ENCODE measurements around the gene F2. TPM values are rescaled to one million over a fixed set of nuclear protein-coding genes. Genes with fewer than 3 reads are reported as not detected.

The F2 gene
- total and polyA plus RNA-seq, 2 of the 13 experiments (the other 11 are each of a cell fraction or from before 2014, with no cell fraction given): 330 to 801 TPM

DNA sequence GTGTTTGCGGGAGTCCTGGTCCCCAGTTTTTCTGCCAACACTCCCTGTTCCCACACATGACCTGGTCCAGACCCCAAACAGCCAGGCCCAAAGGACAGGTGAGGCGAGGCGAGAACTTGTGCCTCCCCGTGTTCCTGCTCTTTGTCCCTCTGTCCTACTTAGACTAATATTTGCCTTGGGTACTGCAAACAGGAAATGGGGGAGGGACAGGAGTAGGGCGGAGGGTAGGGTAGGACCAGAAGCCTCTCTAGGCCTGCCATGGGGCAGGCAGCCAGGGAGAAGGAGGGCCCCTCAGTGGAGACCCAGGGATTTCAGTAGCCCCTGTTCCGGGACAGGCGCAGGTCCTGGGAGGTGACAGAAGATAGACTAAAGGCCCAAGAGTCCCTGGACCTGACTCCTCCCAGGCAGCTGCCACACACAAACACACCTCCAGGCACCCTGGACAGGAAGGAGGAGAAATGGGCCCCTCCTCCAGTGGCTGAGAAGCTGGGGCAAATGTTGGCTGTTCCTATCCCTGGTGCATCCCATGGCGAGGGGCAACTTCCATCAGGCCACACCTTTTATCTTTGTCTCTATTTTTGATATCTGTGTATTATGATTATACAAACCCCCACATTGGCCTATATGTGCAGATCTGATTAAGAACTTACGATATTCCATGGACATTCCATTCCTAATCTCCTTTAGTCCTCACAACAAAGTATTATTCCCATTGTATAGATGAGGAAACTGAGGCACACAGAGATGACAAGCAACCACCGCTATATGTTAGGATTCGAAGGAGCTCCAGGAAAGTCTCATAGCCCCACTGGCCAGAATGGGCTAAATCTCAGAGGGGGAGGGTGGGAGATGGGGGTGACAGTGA is 626 bp upstream of the F2 start (continued):
- TF ChIP-seq, protein P1, sequence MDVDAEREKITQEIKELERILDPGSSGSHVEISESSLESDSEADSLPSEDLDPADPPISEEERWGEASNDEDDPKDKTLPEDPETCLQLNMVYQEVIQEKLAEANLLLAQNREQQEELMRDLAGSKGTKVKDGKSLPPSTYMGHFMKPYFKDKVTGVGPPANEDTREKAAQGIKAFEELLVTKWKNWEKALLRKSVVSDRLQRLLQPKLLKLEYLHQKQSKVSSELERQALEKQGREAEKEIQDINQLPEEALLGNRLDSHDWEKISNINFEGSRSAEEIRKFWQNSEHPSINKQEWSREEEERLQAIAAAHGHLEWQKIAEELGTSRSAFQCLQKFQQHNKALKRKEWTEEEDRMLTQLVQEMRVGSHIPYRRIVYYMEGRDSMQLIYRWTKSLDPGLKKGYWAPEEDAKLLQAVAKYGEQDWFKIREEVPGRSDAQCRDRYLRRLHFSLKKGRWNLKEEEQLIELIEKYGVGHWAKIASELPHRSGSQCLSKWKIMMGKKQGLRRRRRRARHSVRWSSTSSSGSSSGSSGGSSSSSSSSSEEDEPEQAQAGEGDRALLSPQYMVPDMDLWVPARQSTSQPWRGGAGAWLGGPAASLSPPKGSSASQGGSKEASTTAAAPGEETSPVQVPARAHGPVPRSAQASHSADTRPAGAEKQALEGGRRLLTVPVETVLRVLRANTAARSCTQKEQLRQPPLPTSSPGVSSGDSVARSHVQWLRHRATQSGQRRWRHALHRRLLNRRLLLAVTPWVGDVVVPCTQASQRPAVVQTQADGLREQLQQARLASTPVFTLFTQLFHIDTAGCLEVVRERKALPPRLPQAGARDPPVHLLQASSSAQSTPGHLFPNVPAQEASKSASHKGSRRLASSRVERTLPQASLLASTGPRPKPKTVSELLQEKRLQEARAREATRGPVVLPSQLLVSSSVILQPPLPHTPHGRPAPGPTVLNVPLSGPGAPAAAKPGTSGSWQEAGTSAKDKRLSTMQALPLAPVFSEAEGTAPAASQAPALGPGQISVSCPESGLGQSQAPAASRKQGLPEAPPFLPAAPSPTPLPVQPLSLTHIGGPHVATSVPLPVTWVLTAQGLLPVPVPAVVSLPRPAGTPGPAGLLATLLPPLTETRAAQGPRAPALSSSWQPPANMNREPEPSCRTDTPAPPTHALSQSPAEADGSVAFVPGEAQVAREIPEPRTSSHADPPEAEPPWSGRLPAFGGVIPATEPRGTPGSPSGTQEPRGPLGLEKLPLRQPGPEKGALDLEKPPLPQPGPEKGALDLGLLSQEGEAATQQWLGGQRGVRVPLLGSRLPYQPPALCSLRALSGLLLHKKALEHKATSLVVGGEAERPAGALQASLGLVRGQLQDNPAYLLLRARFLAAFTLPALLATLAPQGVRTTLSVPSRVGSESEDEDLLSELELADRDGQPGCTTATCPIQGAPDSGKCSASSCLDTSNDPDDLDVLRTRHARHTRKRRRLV (CRISPR knock-in tag; IDR thresholded peaks at IDR 0.05): no peak
- TF ChIP-seq, protein P2, sequence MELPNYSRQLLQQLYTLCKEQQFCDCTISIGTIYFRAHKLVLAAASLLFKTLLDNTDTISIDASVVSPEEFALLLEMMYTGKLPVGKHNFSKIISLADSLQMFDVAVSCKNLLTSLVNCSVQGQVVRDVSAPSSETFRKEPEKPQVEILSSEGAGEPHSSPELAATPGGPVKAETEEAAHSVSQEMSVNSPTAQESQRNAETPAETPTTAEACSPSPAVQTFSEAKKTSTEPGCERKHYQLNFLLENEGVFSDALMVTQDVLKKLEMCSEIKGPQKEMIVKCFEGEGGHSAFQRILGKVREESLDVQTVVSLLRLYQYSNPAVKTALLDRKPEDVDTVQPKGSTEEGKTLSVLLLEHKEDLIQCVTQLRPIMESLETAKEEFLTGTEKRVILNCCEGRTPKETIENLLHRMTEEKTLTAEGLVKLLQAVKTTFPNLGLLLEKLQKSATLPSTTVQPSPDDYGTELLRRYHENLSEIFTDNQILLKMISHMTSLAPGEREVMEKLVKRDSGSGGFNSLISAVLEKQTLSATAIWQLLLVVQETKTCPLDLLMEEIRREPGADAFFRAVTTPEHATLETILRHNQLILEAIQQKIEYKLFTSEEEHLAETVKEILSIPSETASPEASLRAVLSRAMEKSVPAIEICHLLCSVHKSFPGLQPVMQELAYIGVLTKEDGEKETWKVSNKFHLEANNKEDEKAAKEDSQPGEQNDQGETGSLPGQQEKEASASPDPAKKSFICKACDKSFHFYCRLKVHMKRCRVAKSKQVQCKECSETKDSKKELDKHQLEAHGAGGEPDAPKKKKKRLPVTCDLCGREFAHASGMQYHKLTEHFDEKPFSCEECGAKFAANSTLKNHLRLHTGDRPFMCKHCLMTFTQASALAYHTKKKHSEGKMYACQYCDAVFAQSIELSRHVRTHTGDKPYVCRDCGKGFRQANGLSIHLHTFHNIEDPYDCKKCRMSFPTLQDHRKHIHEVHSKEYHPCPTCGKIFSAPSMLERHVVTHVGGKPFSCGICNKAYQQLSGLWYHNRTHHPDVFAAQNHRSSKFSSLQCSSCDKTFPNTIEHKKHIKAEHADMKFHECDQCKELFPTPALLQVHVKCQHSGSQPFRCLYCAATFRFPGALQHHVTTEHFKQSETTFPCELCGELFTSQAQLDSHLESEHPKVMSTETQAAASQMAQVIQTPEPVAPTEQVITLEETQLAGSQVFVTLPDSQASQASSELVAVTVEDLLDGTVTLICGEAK (IDR thresholded peaks at IDR 0.05): no peak
- TF ChIP-seq, protein P2 (CRISPR knock-in tag; IDR thresholded peaks at IDR 0.05): no peak; the same call in 1 of the 2 replicates
- TF ChIP-seq, protein P3, sequence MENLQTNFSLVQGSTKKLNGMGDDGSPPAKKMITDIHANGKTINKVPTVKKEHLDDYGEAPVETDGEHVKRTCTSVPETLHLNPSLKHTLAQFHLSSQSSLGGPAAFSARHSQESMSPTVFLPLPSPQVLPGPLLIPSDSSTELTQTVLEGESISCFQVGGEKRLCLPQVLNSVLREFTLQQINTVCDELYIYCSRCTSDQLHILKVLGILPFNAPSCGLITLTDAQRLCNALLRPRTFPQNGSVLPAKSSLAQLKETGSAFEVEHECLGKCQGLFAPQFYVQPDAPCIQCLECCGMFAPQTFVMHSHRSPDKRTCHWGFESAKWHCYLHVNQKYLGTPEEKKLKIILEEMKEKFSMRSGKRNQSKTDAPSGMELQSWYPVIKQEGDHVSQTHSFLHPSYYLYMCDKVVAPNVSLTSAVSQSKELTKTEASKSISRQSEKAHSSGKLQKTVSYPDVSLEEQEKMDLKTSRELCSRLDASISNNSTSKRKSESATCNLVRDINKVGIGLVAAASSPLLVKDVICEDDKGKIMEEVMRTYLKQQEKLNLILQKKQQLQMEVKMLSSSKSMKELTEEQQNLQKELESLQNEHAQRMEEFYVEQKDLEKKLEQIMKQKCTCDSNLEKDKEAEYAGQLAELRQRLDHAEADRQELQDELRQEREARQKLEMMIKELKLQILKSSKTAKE (CRISPR knock-in tag; IDR thresholded peaks at IDR 0.05; ENCODE audit: borderline replicate concordance): peak; percentile 92
- TF ChIP-seq ZNF225 (CRISPR knock-in tag; IDR thresholded peaks at IDR 0.05) (no peak), NCOA5 (CRISPR knock-in tag; IDR thresholded peaks at IDR 0.05) (0 out of 2 replicates have a peak, but pooled peaks have one; percentile 31), ZNF205 (CRISPR knock-in tag; IDR thresholded peaks at IDR 0.05) (peak; percentile 78; the same call in 1 of the 2 replicates)
- TF ChIP-seq, protein P4, sequence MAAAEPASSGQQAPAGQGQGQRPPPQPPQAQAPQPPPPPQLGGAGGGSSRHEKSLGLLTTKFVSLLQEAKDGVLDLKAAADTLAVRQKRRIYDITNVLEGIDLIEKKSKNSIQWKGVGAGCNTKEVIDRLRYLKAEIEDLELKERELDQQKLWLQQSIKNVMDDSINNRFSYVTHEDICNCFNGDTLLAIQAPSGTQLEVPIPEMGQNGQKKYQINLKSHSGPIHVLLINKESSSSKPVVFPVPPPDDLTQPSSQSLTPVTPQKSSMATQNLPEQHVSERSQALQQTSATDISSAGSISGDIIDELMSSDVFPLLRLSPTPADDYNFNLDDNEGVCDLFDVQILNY (CRISPR knock-in tag; conservative IDR thresholded peaks at IDR 0.05): no peak
- TF ChIP-seq, protein P5, sequence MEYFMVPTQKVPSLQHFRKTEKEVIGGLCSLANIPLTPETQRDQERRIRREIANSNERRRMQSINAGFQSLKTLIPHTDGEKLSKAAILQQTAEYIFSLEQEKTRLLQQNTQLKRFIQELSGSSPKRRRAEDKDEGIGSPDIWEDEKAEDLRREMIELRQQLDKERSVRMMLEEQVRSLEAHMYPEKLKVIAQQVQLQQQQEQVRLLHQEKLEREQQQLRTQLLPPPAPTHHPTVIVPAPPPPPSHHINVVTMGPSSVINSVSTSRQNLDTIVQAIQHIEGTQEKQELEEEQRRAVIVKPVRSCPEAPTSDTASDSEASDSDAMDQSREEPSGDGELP (IDR thresholded peaks at IDR 0.05; ENCODE audit: borderline replicate concordance, low read depth): peak; percentile 73; the same call in 1 of the 2 replicates
